SH-SY5Y (cell line): Measurements from ENCODE around the gene XXYLT1.

Source experiments
- GATA2 ChIP-seq: IDR thresholded peaks from 2 replicates; pipeline ENCODE4 v1.6.1; 2011; ENCODE audit warnings: mild to moderate bottlenecking, low read depth, low read length
- GATA3 ChIP-seq: IDR thresholded peaks from 2 replicates; pipeline ENCODE4 v1.6.1; 2011; ENCODE audit warnings: low read depth, mild to moderate bottlenecking, low read length, moderate library complexity

GRCh38 chr3:195023989-195024388 is 247.0 kb downstream of the XXYLT1 start:
- TF ChIP-seq GATA2 (no peak), GATA3 (no peak)
